PFSK-1 (cell line): ENCODE measurements around the gene CCL18.
"Not testable (repeated sequence)": the region's sequence is repeated elsewhere in the genome, so short reads cannot be mapped to it uniquely, and the experiment has no call there.

ENCODE experiments used
- FOXP2 ChIP-seq: optimal IDR thresholded peaks from 2 replicates; pipeline ENCODE3; 2011; ENCODE audit warnings: borderline replicate concordance, control low read depth, inconsistent platforms; ENCODE audit not compliant: insufficient read depth; ENCODE audit errors: extremely low read length, extremely low read depth
- POLR2AphosphoS5 ChIP-seq: IDR thresholded peaks from 2 replicates; pipeline ENCODE4 v1.6.1; 2012; ENCODE audit warnings: low read depth, mild to moderate bottlenecking, control low read depth, low read length, moderate library complexity
- SIN3A ChIP-seq: IDR thresholded peaks from 2 replicates; pipeline ENCODE4 v1.6.1; 2012; ENCODE audit warnings: mild to moderate bottlenecking, low read length, moderate library complexity, borderline replicate concordance; ENCODE audit not compliant: insufficient read depth
- TAF1 ChIP-seq: IDR thresholded peaks from 2 replicates; pipeline ENCODE4 v1.6.1; 2012; ENCODE audit warnings: low read length, control low read depth, borderline replicate concordance; ENCODE audit not compliant: insufficient read depth
- TF ChIP-seq, protein P1 (sequence below), 2 experiments: IDR thresholded peaks; 2 replicates each; pipeline versions ENCODE4 v1.6.1 to v1.8.0; 2011 to 2012; ENCODE audit warnings: low read depth in 2 of 2, low read length in 2 of 2, control low read depth in 1 of 2, inconsistent platforms in 1 of 2, mild to moderate bottlenecking in 1 of 2, moderate library complexity in 1 of 2; ENCODE audit not compliant: insufficient read depth in 1 of 2

Gene CCL18

DNA sequence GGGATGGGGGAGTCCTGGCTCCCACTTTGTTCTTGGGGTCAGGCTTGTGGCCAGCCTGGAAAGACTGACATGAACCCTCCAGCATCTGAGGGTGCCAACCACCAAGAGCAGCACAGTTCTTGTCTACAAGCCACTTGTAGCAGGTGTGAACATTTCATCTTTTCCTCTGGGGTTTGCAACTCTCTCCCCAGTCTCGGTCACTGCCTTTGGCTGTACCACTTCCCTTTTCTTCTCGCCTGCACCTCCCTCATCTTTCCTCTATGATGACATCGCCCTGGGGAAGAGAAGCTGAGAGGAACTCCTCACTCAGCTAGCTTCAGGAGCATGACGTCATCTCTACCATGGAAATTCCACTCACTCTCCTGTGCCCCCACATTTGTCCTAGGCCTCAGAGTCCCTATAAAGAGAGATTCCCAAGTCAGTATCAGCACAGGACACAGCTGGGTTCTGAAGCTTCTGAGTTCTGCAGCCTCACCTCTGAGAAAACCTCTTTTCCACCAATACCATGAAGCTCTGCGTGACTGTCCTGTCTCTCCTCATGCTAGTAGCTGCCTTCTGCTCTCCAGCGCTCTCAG lies 39.4 kb downstream of the CCL18 start, which contains the start of gene CCL4:
TSS of gene CCL4 (plus strand) at position 427 of the 575 bp plus-strand sequence. CDS start at position 506, 79 bp downstream.
- TF ChIP-seq POLR2AphosphoS5, SIN3A: not testable (repeated sequence)
- TF ChIP-seq, protein P1, sequence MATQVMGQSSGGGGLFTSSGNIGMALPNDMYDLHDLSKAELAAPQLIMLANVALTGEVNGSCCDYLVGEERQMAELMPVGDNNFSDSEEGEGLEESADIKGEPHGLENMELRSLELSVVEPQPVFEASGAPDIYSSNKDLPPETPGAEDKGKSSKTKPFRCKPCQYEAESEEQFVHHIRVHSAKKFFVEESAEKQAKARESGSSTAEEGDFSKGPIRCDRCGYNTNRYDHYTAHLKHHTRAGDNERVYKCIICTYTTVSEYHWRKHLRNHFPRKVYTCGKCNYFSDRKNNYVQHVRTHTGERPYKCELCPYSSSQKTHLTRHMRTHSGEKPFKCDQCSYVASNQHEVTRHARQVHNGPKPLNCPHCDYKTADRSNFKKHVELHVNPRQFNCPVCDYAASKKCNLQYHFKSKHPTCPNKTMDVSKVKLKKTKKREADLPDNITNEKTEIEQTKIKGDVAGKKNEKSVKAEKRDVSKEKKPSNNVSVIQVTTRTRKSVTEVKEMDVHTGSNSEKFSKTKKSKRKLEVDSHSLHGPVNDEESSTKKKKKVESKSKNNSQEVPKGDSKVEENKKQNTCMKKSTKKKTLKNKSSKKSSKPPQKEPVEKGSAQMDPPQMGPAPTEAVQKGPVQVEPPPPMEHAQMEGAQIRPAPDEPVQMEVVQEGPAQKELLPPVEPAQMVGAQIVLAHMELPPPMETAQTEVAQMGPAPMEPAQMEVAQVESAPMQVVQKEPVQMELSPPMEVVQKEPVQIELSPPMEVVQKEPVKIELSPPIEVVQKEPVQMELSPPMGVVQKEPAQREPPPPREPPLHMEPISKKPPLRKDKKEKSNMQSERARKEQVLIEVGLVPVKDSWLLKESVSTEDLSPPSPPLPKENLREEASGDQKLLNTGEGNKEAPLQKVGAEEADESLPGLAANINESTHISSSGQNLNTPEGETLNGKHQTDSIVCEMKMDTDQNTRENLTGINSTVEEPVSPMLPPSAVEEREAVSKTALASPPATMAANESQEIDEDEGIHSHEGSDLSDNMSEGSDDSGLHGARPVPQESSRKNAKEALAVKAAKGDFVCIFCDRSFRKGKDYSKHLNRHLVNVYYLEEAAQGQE (IDR thresholded peaks at IDR 0.05; ENCODE audit: insufficient read depth in 1 of 2, low read depth in 2 of 2, low read length in 2 of 2): not testable (repeated sequence)

DNA sequence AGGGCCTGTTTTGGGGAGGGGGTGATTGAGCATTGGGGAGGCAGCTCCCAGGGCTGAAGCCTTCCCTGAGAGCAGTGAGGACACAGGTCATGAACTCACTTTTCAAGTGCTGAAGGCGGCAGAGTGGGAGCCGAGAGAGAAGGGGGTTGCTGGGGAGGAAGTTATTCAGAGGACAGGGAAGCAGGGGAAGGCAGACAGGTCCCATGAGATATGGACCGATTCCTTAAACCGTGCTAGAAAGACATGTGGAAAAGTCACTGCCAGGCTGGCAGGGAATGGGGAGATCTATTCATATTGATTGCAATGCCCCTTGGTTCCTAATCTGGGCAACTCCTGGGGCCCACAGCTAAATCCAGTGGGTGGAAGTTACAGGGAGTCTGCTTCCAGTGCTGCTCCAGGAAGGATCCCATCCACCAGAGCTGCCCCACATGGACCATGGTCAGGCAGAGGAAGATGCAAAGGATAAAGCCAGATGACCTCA lies 40.7 kb downstream of the CCL18 start:
- TF ChIP-seq TAF1: no peak
- no peak for TF ChIP-seq POLR2AphosphoS5
- no peak for TF ChIP-seq FOXP2
- TF ChIP-seq, protein P1 (IDR thresholded peaks at IDR 0.05; ENCODE audit: insufficient read depth in 1 of 2, low read depth in 2 of 2, low read length in 2 of 2): no peak
- TF ChIP-seq SIN3A: no peak

DNA sequence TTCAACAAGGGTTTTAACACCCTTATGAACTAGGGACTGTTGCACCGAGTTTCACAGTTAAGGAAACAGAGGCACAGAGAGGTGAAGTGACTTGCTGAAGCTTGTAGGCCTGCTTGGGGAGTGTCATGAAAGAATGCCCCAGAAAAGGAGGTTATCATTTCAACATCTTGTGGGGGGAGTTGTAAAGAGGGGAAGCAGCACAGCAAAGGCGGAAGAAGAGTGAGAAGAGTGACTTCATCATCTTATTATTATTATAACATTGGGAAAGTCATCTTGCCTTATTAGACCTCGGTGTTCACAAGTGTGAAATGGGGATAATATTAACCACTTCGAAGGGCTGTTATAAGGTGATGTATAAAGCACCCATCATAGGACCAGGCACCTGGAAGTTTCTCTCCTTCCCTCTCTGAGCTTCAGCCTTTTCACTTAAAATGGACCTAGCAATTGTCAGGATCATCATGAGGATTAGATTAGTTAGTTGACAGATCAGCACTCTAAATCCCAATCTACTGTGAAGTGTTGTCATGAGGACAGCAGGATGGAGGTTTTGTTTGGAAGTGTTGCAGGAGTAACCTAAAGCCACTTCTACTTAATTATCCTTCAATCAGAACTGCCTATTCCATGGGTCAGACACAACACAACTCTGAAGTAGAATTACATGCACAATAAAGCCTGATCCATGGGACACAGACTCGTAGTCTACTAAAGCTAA lies 41.9 kb downstream of the CCL18 start:
- TF ChIP-seq POLR2AphosphoS5: no peak
- no peak for TF ChIP-seq SIN3A
- TF ChIP-seq TAF1: no peak
- no peak for TF ChIP-seq FOXP2
- TF ChIP-seq, protein P1 (IDR thresholded peaks at IDR 0.05; ENCODE audit: insufficient read depth in 1 of 2, low read depth in 2 of 2, low read length in 2 of 2): no peak

DNA sequence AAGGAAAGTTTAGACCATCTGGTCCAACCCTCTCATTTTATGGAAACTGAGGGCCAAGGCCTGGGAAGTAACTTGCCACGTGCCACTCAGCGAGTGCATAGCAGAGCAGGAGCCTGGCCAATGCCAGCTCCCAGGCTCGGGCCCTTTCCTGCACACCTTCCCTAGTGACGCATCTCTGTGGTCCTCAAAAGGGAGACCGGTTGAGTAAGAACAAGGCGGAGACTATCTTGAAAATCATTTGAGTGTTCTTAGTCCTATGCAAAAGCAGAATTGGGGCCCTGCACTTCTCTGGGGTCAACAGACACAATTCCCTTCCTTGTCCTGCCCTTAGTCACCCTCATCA lies 42.4 kb downstream of the CCL18 start:
- TF ChIP-seq TAF1 (no peak), POLR2AphosphoS5 (no peak), SIN3A (no peak)

DNA sequence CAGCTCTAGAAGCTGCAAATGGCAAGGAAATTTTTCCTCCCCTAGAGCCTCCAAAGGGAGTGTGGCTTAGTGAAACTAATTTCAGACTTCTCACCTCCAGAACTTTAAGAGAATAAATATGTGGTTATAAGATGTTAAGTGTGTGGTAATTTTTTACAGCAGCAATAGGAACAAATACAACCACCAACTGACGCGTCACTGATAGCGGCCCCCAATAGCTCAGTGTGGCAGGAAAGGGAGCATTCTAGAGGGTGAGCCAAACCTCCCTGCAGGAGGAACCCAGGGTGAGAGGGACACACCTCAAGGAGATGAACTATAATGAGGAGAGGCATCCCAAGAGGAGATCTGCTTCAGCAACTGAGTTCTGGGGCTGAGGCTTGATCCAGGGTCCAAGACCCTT lies 43.6 kb downstream of the CCL18 start:
- no peak for TF ChIP-seq FOXP2
- TF ChIP-seq, protein P1 (IDR thresholded peaks at IDR 0.05; ENCODE audit: insufficient read depth in 1 of 2, low read depth in 2 of 2, low read length in 2 of 2): no peak
- no peak for TF ChIP-seq SIN3A
- no peak for TF ChIP-seq POLR2AphosphoS5
- no peak for TF ChIP-seq TAF1
